GM18867 (cell line): ENCODE measurements around the gene TSLP.

ENCODE experiments used
- ATAC-seq: cut with Tn5 transposase; IDR thresholded peaks from one replicate; pipeline ENCODE4 v1.9.1; 2021; ENCODE audit warnings: mild to moderate bottlenecking, moderate library complexity; ENCODE audit not compliant: unreplicated experiment

The TSLP gene

GRCh38 chr5:111071413-111071812, at the start of gene TSLP:
Gene TSLP (plus strand): TSS chr5:111071713. CDS start chr5:111071891, 178 bp downstream.
- no peak for ATAC-seq

DNA sequence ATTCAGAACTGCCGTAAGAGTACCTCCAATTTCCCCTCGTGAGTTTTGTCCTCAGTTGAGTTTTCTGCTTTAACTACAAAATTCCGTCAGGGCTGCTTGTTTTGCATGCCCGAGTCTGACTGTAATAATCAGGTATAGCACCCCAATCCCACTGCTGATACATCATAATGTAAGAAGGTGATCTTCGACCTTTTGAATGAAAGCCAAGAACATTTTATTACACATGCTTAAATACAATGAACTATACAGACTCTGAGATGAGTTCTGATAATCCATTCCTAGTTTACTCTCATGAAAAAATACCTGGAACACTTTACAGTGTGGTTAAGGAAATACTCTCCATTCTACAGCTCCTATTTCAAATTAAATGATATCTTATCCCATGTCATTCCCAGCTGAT, 49.2 kb upstream of the TSLP start:
- no peak for ATAC-seq

DNA sequence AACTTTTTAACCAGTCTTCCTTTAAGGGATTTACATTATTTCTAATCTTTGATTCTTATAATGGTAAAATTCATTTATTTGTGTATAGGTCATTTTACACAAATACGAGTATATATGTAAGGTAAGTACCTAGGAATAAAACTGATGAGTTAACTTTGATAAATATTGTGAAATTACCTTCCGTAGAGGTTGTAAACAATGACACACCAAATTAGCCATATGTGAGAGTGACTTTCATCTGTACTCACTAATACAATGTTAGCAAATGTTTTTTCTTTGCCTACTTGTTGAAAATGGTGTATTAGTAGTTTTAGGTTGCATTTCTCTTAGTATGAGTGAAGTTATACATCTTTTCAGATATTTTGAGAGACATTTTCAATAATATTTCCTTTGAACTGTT, 42.6 kb upstream of the TSLP start:
- no peak for ATAC-seq

GRCh38 chr5:111043712-111044506, 27.6 kb upstream of the TSLP start:
- no peak for ATAC-seq

DNA sequence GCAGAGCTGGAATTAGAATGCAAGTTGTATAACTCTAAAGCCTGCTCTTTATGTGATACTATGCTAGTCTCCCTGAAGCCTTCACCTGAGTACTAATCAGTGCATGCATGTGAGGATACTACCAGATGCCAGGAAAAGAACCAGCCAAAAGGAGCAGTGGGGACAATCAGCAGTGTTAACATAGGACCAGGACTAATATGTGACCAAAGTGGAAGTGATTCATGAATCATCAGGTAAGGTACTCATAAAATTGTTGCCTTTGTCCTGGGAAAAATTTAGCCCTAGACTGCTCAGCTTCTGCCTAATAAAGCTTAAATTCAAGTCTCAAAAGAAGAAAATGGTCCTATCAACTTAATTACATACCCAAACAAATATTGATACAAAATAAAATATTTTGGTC, 13.4 kb upstream of the TSLP start:
- no peak for ATAC-seq

DNA sequence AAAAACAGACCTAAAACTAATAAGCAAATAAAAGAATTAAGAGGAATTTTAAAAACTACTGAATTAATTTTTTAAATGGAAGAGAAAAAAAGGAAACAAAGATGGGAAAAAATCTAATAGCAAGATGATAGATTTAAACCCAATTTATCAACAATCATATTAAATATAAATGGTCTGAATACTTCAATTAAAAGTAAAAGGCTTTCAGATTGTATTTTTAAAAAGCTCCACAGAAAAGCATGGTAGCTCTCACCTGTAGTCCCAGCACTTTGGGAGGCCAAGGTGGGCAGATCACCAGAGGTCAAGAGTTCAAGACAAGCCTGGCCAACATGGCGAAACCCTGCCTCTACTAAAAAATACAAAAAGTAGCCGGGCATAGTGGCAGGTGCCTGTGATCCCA, 11.3 kb upstream of the TSLP start:
- no peak for ATAC-seq

DNA sequence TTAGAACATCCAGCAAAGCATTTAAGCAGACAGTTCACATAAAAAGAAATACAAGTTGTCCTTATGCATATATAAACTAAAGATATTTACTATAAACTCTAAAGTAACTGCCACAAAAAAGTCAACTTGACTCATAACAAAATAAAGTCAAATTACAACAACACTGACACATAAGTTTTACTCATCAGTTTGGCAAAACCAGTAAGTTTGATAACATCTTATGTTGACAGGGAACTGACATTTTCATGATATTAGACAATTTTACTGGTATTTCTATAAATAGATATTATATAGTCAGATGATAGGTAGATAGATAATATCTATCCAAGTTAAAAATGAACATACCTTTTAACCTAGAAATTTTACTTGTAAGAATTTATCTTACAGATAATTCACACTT, 9.9 kb upstream of the TSLP start:
- no peak for ATAC-seq

DNA sequence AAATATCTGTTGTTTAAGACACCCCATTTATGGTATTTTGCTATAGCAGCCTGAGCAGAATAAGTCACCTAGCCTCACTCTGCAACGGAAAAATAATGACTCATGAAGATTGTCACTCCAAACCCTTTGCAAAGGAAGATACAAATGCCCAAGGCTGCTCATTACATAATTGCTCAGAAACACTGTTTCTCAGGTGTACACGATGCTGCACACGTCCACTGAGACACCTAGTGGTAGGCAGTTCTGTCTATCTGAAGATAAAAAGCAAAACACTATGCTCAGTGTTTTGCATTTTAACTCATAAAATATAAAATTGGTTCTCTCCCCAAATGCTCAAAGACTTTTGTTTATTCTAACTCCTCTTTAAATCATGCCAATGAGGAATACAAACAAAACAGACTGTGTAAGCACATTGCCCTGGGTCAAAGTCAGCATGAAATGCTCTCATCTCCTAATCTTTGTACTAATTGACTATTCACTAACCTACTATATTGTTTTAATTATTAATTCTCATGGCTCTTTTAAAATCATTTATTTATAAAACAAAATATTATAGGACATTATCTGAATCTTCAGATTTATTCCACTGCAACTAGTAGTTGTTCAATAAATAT, 7.7 kb upstream of the TSLP start:
- ATAC-seq, result peak; percentile 94

DNA sequence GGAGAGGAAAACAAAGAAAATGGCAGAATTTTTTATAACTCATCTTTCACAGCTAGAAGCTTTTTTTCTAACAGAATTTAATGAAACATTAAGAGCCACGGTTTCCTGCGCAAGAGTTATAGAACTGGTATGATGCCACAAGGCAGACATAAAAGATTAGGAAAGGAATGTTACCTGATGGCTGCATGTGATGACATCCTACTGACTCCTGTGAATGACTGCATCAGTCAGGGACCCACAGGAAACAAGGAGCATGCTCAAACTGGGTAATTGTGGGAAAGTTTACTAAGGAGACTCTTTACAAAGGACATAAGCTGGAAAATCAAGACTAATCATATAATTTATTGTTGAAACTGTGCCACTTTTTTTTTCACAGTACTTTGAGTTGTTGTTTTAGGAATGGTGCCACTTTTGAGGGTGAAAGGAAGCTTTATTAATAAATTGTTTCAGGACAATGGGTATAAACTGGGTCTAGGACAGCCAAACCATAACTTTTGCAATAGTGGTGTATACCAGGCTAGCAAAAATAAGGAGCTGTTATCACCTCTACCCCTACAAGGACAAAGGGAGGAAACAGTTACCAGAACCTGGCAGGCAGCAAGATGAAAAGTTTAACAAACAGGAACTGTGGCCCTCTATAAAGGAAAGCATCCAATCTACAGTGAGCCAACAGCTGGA, 5.1 kb upstream of the TSLP start:
- no peak for ATAC-seq

DNA sequence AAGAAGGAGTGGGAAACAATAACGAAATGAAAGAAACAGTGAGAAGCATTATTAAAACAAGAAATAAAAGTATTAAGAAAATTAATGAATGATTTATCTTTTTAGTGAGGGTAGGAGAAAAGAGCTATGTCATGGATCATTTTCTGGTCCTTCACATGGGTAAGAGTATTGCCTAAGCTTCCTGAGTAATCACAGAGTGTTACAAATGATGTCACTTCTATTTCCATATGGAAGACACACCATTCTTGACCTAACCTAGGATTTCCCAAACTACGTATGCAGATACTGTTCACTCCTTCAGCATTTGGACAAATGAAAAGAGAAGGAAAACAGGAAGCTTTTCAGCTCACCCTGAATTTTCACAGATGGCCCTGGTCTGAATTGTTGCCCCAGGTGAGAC, 3.3 kb upstream of the TSLP start:
- no peak for ATAC-seq

DNA sequence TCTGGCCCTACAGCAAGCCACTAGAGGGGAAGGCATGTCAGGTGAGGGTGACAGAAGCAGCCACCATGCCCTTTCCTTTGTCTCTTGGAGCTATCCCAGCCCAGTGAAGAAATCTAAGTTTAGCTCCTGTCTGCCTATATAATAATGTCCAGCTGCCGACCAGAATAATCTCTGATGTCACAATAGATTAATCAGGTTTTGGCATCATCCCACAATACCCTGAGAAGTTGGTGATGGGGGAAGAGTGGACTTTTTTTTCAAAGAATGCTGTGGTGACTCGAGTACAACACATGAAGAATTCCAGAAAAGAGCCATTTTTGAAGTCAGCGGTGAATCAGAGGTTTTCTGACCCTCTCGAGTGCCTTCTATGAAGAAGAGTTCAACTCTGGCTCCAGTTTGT, 1.7 kb upstream of the TSLP start:
- no peak for ATAC-seq

DNA sequence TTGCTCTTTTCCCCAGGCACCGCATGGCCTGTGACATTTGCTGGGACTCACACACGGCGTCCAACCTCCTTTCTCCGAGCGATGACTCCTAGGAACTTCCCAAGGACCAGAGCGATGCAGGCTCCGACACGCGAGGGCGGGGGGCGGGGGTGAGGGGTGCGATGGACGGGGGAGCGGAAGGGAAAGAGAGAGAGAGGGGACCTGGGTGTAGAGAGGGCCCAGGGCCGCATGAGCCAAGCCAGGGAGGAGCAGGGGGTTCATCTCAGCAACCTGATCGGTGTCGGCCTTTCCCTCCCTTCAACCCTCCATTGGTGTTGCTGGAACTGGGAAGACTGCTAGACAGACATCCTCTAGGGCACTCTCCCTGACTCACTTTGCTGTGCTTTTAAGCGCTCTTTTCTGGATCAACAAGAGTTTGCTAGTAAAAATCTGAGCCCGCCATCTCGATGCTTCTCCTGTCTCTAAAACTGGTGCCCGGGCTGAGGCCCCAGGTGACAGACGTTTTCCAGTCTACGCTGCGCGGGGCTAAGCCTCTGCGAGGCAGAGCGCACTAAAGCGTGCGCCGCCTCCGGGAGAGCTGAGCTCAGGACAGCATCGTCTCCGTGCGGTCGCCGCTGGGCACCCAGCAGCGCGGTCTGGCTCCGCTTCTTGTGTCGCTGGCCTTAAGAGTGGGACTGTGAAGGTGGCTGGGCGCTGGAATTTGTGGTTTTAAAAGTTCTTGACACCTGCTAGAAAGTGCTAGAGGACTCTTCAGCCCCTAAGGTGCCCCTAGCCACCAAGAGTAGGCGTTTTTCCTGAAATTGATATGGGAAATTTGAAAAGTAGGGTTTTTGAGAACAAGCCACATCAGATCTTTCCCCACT, 1.0 kb upstream of the TSLP start:
- ATAC-seq, result peak; percentile 31

- ATAC-seq, result peak; percentile 90
Observed at GRCh38 chr5:111072949-111073682, 1.6 kb downstream of the TSLP start.

GRCh38 chr5:111074244-111074643, 2.7 kb downstream of the TSLP start:
- no peak for ATAC-seq

DNA sequence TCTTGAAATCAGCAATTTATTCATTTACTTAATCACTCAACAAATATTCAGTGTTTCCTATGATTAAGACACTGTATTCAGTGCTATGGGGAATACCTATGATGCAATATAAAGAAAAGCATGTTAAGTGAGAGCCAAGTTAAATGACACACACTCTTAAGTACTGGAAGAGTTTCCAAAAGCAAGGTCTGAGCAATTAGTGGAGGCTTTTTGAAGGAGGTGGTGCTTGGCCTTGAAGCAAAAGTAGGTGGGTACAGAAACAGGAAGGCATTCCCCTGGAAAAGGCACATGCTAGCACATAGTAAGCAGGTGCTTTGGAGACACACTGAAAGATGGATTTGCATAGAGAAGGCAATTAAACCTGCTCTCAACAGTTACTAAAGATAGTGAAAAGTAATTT, 4.0 kb downstream of the TSLP start:
- ATAC-seq, result no peak

DNA sequence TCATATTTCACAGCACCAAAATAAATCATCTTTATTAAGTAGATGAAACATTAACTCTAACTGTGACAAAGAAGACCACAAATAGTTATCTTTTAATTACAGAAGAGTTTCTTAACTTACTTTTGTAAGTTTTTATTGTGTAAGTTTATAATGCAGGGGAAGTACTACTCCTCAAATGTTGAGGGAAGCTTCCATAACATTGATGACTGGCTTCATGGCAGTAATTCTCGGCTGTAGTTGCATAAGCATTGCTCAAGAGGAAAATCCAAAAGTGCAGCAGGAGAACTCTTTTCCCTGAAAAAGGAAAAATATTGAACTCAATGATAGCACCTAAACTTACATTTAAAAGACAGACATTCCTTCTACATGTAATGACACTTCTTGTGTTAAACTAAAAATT, 4.6 kb downstream of the TSLP start:
- no peak for ATAC-seq

- no peak for ATAC-seq
Observed at GRCh38 chr5:111077678-111078077, 6.2 kb downstream of the TSLP start.

DNA sequence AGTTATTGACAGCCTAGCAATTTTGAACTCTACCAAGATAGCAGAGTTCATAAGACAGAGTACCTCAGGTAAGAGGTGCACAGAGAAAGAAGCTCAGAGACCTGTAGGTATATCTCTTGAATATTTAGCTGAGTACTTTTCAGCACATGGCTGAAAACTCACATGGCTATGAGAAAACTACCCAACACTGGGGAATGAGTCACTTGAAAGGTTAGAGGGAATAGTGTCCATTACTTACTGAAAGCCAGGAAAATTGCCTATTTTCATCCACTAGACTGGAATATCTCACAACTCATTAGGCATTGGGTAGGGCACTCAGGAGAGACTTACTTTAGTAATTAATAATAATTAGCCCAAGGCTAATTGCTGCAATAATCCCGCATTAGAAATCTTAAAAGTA, 8.3 kb downstream of the TSLP start:
- no peak for ATAC-seq

GRCh38 chr5:111083323-111083722, 11.8 kb downstream of the TSLP start:
- ATAC-seq, result peak; percentile 92

DNA sequence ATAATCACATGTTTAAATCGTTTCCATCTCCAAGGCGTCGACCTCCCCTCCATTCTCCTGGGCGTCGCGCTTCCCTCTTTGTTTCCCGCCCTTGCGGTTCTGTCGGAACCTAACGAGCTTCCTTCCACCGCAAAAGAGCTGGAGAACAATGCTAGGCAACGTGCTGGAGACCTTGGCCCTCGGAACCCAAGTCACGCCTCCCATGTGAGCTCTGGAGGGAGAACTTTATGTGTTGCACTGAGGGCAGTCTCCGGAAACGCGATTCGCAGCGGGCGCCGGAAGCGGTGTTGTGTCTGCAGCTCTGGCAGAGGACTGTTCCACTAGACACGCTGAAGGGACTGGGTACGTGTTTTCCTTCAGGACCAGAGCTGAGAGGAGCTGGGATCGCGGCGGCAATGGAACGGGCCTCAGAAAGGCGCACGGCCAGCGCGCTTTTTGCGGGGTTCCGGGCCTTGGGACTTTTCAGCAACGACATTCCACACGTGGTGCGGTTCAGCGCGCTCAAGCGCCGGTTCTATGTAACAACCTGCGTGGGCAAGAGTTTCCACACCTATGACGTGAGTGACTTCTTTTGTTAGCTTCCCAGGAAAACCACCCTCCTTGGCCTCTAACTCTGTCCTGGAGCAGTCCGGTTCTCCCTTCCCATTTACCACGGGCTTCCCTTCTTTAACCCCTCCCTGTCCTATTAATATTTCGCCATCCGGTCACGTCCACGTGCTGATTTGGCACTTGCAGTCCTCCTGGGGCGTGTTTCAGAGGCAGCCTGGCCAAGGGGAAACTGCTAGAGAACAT, 20.7 kb downstream of the TSLP start, which contains the start of gene WDR36:
TSS of gene WDR36 (plus strand) at position 287 of the 792 bp plus-strand sequence. CDS start at position 396, 109 bp downstream.
- ATAC-seq, result peak; percentile 95
